GM18951 (cell line): ENCODE data around the gene UBL4A.

ENCODE experiments used
- POLR2A ChIP-seq: IDR thresholded peaks from 4 replicates; pipeline ENCODE4 v1.6.1; 2011; ENCODE audit warnings: mild to moderate bottlenecking; ENCODE audit not compliant: insufficient read length, insufficient read depth; ENCODE audit errors: extremely low read depth
- in situ Hi-C: fragments of 300-500 bp; cut with MboI; formaldehyde crosslinking; loops from one replicate; pipeline ENCODE4 v1.12.0; 2022; ENCODE audit warnings: low sequenced_read_pairs, mixed read lengths, inconsistent platforms; ENCODE audit not compliant: unreplicated experiment

UBL4A gene

GRCh38 chrX:154457491-154458115 lies 28.8 kb downstream of the UBL4A start:
- TF ChIP-seq POLR2A = no peak
- in situ Hi-C loops = no loop called here

- TF ChIP-seq POLR2A = no peak
- in situ Hi-C loops = no loop called here
Measured at GRCh38 chrX:154452823-154453222, 33.6 kb downstream of the UBL4A start.

- no peak for TF ChIP-seq POLR2A
- in situ Hi-C loops = no loop called here
Measured at GRCh38 chrX:154450312-154450711, 36.1 kb downstream of the UBL4A start.

GRCh38 chrX:154449618-154450017 lies 36.8 kb downstream of the UBL4A start:
- in situ Hi-C loops = no loop called here

GRCh38 chrX:154448484-154448883 lies 37.9 kb downstream of the UBL4A start:
- in situ Hi-C loops = no loop called here
- no peak for TF ChIP-seq POLR2A

More at GRCh38 chrX:154449618-154450017, 36.8 kb downstream of the UBL4A start:
- no peak for TF ChIP-seq POLR2A

- in situ Hi-C loops = no loop called here
- TF ChIP-seq POLR2A = no peak
Measured at GRCh38 chrX:154446430-154446829, 40.0 kb downstream of the UBL4A start.

- in situ Hi-C loops = no loop called here
- no peak for TF ChIP-seq POLR2A
Measured at GRCh38 chrX:154445776-154446175, 40.6 kb downstream of the UBL4A start.

GRCh38 chrX:154444755-154445246 lies 41.6 kb downstream of the UBL4A start:
- in situ Hi-C loops = no loop called here
- no peak for TF ChIP-seq POLR2A

- in situ Hi-C loops = no loop called here
- peak; percentile 51 for TF ChIP-seq POLR2A
Measured at GRCh38 chrX:154443992-154444754, 42.2 kb downstream of the UBL4A start, which contains the start of gene FAM50A. Gene FAM50A, plus strand, starts transcription at chrX:154444141. Its CDS starts 95 bp downstream, at chrX:154444236.

- in situ Hi-C loops = no loop called here
- no peak for TF ChIP-seq POLR2A
Measured at GRCh38 chrX:154443479-154443910, 42.9 kb downstream of the UBL4A start.

GRCh38 chrX:154441984-154442707 lies 44.3 kb downstream of the UBL4A start:
- TF ChIP-seq POLR2A = no peak
- in situ Hi-C loops = no loop called here

GRCh38 chrX:154441564-154441963 lies 44.9 kb downstream of the UBL4A start:
- no peak for TF ChIP-seq POLR2A
- in situ Hi-C loops = no loop called here

GRCh38 chrX:154440623-154441357 lies 45.6 kb downstream of the UBL4A start:
- no peak for TF ChIP-seq POLR2A
- in situ Hi-C loops = no loop called here

- no peak for TF ChIP-seq POLR2A
- in situ Hi-C loops = no loop called here
Measured at GRCh38 chrX:154439841-154440240, 46.6 kb downstream of the UBL4A start.
